Osteocyte (in vitro differentiated cells): ENCODE measurements around the gene SP2. TPM values are rescaled to one million over a fixed set of nuclear protein-coding genes. Genes with fewer than 3 reads are reported as not detected.

Experiments
- total RNA-seq: library from RNA; stranded (reverse); gene quantifications from 2 replicates; pipeline ENCODE4 v1.2.1, GENCODE V29; 2021

SP2 gene
- total RNA-seq, 1 donor from 2014 or later, result 19.9 TPM

Other genes with a start within 250 kb of the SP2 start
- 301 and 304 TPM in 2 replicates for gene KPNB1, start 246.3 kb upstream of the SP2 start, total RNA-seq
- gene TBKBP1, start 202.1 kb upstream of the SP2 start, total RNA-seq, result 16.5 and 17.4 TPM in 2 replicates
- not detected in 2 replicates for gene TBX21, start 163.0 kb upstream of the SP2 start, total RNA-seq
- 16.8 and 18.0 TPM in 2 replicates for gene OSBPL7, start 74.4 kb upstream of the SP2 start, total RNA-seq
- gene MRPL10, start 64.7 kb upstream of the SP2 start, total RNA-seq, result 41.0 and 41.8 TPM in 2 replicates
- 0.54 and 0.84 TPM in 2 replicates for gene LRRC46, start 64.6 kb upstream of the SP2 start, total RNA-seq
- 25.4 and 25.6 TPM in 2 replicates for gene SCRN2, start 55.0 kb upstream of the SP2 start, total RNA-seq
- gene SP6, start 45.1 kb upstream of the SP2 start, total RNA-seq, result 0.16 TPM in 1 of 2 replicates, not detected in the other
- 9.0 and 9.2 TPM in 2 replicates for gene PNPO, start 45.3 kb downstream of the SP2 start, total RNA-seq
- gene PRR15L, start 61.6 kb downstream of the SP2 start, total RNA-seq, result not detected in 2 replicates
- gene CDK5RAP3, start 74.9 kb downstream of the SP2 start, total RNA-seq, result 136 and 148 TPM in 2 replicates
- gene COPZ2, start 141.6 kb downstream of the SP2 start, total RNA-seq, result 49.4 and 53.4 TPM in 2 replicates
- gene NFE2L1, start 152.1 kb downstream of the SP2 start, total RNA-seq, result 250 and 278 TPM in 2 replicates
- 74.4 and 76.5 TPM in 2 replicates for gene CBX1, start 205.2 kb downstream of the SP2 start, total RNA-seq
- 16.2 and 18.3 TPM in 2 replicates for gene SNX11, start 211.5 kb downstream of the SP2 start, total RNA-seq